Measurements from ENCODE around the gene INHBB.

DNA sequence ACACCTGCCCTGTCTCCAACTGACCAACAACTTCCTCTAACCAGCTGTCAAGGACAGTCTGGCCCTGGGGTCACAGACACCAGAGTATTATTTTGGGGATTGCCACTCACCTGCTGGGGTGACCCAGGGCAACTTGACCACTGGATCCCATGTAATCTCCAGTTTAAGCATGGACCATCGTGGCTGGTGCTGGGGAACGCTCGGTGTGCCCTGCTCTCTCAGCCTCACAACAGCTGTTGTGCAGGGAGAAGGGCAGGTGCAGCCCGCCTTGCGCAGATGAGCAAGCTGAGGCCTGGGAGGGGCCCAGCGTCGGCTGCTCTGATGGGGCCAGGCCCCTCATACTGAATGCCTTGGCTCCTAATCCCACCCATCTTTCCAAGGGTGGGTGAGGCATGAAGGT, 21.0 kb upstream of the INHBB start:
- TF ChIP-seq, protein P1, sequence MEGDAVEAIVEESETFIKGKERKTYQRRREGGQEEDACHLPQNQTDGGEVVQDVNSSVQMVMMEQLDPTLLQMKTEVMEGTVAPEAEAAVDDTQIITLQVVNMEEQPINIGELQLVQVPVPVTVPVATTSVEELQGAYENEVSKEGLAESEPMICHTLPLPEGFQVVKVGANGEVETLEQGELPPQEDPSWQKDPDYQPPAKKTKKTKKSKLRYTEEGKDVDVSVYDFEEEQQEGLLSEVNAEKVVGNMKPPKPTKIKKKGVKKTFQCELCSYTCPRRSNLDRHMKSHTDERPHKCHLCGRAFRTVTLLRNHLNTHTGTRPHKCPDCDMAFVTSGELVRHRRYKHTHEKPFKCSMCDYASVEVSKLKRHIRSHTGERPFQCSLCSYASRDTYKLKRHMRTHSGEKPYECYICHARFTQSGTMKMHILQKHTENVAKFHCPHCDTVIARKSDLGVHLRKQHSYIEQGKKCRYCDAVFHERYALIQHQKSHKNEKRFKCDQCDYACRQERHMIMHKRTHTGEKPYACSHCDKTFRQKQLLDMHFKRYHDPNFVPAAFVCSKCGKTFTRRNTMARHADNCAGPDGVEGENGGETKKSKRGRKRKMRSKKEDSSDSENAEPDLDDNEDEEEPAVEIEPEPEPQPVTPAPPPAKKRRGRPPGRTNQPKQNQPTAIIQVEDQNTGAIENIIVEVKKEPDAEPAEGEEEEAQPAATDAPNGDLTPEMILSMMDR (IDR thresholded peaks at IDR 0.05): no peak
- TF ChIP-seq ZFX (IDR thresholded peaks at IDR 0.05; ENCODE audit: borderline replicate concordance): no peak
